ENCODE data around the gene SEL1L.
A peak's percentile ranks its signal among the peaks of the same experiment; 100 is the strongest.
"Not testable (repeated sequence)": the region's sequence is repeated elsewhere in the genome, so short reads cannot be mapped to it uniquely, and the experiment has no call there.

SEL1L gene

DNA sequence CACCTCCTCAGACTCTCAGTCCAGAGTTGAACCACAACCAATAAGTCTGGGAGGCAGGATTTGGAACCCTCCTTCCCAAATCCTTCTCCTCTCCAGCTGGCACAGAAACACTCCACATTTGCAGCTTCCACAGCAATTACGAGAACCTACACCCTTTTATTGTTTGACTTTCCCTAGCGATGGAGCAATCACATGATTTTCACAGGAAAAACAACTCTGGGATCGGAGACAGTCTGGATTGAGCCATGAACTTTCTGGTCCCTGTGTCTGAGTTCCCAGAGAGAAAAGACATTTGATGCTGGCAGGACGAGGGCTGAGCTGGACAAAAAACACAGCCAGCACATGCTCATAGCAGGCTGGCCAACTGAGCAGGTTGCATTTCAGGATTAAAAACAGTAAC, 84.5 kb downstream of the SEL1L start:
- DNase-seq (ENCODE audit: low read depth in 1 of 2, low spot score in 1 of 2) = no peak

DNA sequence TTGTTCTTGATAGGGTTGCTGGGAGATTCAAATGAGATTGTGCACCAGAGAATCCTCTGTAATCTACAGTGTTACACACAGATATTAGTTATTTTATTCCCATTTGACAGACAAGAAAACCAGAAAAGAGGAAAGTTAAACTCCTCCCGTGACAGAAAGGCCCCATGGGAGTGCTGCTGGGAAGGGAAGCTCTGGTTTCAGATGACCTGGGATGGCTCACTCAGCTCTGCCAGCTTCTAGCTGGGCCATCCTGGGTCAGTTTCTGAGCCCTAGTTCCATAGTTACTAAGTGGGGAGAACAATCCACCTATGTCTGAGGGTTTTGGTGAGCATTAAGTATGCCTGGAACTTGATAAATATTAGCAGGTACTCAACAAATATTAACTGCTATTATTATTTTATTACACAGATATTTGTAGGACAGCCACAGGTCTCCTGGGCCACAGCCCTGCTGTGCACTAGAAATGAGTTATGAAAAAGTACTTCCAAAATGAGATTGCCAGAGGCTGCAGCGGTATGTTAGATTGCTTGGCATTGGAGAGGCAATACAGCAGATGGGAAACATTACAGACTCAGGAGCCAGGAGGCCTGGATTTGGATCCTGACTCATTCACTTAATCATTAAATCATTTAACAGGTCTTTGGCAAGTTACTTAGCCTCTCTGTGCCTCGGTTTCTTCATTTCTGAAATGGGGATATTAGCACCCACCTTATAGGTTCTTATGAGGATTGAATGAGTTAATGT, 86.5 kb downstream of the SEL1L start:
- DNase-seq (ENCODE audit: low read depth in 1 of 2, low spot score in 1 of 2) = no peak

DNA sequence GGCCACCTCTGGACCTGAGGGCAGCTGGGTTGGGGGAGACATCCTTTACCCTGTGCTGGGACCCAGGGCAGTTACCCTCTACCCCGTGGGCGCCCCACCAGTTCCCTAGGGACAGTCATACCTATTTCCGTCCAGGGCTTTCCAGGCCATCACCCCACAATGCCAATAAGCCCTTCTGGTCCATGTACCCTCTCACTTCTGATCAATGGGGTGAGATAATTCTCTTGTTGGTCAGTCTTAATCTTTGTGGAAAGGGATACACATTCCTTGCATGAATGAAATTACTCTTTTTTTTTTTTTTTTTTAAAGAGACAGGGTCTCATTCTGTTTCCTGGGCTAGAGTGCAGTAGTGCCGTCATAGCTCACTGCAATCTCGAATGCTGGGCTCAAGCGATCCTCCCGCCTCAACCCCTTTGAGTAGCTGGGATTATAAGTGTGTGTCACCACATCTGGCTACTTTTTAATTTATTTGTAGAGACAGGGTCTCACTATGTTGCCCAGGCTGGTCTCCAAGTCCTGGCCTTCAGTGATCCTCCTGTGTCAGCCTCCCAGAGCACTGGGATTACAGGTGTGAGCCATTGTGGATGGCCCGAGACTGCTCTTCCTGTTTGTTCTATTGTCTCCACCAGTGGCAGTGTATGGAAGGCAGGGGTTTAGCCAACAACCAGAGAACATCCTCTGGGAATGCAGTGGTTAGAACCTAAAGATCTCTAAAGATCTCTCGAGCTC, 87.2 kb downstream of the SEL1L start:
- DNase-seq (ENCODE audit: low read depth in 1 of 2, low spot score in 1 of 2) = no peak

DNA sequence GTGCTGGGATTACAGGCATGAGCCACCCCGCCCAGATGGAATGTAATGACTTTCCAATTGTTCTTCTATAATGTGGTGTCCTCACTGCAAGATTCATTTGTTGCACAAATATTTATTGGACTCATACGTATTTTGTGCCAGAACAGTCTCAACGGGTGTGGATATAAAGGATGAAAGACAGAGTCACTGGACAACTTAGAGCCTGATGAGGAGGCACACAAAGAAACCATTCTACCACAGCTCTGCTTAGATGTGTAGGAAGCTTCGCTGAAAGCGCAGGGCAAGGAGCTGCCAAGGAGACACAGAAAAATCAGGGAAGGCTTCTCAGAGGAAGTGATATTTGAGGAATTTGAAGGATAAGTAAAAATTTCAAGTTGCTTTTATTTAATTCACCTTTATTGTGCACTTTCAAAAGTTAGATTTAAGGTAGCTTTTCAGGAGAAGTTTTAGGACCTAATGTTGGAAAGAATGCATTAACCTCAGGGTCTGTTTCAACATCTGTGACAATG, 92.0 kb downstream of the SEL1L start:
- no peak for DNase-seq (ENCODE audit: low read depth in 1 of 2, low spot score in 1 of 2)

DNA sequence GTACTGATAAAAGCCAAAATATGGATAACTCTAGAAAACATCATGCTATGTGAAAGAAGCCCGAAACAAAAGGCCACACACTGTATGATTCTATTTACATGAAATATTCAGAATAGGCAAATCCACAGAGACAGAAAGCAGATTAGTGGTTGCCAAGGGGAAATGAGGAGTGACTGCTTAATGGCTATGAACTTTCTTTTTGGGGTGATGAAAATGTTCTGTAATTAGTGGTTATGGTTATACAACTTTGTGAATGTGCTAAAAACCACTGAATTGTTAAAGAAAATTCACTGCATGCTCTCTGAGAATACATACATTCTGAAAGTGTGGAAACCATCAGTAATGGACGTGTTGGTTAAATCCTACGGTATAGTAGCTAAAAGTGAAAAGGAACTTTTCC, 93.6 kb downstream of the SEL1L start:
- DNase-seq (ENCODE audit: low read depth in 1 of 2, low spot score in 1 of 2) = no peak

DNA sequence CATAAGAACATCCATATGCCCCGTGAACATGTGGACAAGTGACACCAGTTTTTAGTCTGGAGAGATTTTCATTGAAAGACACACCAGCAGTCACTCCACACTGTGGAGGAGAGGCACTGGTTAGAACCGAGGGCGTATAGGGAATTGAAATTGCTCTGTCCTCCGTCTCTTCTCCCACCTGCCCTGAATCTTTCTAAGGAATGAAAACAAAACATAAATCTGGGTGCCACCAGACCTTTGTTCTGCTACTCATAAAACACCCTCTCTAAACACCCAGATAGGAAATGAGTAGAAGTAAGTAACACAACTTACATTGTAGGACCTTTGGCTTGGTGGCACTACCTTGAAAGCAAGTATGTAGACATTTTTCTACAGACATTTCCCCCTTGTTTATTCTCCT, 96.4 kb downstream of the SEL1L start:
- no peak for DNase-seq (ENCODE audit: low read depth in 1 of 2, low spot score in 1 of 2)

DNA sequence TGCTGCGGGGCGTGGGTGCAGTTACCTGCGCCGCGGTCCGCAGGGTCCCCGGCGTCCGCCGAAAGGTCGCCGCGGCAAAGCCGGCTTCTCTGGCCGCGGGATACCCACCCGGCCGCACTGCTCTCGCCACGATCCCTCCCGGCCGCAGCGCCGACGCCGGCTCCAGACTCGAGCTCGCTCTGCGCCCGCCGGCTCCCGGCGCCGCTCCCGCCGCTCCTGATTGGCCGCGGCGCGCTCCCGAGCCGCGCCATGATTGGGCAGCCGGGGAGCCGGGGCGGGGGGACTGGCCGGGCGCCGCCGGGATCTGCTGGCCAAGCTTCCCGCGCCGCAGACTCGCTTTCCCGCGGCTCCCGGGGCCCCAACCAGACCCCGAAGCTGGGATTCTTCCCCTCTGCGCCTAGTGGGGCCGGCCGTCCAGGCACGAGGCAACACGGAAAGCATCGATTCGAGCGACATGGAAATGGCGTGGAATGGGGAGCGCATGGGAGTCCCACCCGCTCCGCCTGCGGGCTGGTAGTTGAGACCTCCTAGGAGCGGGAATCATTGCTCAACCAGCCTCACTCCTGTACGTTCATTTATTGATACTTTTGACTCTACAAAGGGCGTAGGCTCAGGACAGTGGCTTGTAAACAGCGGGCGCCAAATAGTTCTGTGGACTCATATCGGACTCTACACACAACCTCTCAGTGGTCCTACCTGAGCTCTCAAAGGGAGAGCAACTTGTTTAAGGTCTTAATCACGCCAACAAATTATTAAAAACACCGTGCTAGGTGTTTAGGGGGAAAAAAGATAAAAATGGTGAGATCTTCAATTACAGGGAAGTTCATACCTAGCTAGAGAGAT, 97.1 kb downstream of the SEL1L start:
- peak in 1 of 2 donors; percentile 27 for DNase-seq (ENCODE audit: low read depth in 1 of 2, low spot score in 1 of 2)

DNA sequence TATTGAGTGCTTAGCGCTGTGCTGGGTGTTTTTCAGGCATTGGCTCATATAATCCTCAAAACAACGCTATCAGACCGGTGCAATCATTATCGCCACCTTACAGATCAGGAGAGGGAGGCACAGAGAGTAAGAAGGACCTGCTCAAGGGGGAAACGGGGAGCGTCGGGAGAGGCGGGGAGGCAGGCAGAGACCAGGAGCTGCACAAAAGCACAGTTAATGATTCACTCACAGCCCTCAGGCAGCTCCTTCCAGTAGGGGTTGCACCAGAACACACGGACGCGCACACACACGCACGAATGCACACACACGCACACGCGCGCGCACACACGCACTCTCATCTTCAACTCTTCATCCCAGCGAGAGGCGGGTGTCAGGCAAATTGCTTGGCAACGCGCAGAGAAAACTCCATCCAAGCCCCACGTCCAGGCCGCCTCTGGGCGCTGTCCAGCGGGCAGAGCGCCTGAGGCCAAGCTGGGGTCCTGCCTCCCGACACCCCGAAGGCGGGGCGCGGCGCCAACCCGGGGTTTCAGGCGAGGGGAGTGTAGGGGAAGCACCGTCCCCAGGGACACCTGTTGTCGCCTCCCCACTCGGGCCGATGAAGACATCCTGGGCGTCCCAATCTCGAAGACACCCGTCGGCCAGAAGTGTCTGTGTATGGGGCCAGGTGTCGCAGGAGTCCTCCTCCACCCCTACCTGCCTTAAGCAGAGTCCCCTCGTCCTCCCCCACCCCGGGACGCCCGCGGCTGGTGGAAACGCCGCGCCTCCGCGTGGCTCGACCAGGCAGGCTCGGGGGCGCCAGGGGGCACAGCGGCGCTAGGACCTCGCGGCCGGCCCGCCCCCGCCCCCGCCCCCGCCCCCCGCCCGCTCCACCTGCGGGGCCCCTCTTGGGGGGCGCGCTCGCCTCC, 98.0 kb downstream of the SEL1L start:
- no peak for DNase-seq (ENCODE audit: low read depth in 1 of 2, low spot score in 1 of 2)

DNA sequence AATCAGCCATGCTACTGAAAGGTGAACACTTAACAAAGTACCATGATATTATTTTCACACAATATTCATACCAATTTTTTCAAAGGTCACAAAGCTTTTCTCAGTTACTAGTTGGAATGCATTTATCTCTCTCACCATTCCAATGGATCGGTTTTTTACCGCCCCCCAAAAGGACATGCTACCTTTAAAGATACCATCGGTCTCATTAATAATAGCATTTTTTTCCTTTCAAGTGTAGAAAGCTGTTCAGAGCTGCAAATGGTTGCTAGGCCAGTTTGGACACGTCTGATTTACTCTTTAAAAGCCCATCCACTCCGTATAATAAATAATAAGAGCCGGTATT, 98.6 kb downstream of the SEL1L start:
- DNase-seq (ENCODE audit: low read depth in 1 of 2, low spot score in 1 of 2) = no peak

DNA sequence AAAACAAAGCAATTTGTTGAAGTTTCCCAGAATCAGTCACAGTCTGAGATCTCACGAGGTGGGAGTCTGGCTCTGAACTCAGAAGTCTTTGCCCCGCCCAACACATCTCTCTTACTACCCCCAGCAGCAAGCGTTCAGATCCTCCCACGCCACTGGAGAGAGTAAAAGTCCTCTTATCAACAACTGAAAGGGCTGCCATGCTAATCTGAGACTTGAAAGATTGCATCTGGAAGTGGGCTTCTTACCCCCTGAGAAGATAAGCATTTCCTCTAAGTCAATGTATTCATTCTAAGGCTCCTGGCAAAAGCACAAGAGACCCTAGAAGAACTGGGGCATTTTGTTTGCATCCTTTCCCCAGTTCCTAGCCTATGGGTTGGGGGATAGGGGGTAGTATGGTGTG, 99.4 kb downstream of the SEL1L start:
- no peak for DNase-seq (ENCODE audit: low read depth in 1 of 2, low spot score in 1 of 2)

DNA sequence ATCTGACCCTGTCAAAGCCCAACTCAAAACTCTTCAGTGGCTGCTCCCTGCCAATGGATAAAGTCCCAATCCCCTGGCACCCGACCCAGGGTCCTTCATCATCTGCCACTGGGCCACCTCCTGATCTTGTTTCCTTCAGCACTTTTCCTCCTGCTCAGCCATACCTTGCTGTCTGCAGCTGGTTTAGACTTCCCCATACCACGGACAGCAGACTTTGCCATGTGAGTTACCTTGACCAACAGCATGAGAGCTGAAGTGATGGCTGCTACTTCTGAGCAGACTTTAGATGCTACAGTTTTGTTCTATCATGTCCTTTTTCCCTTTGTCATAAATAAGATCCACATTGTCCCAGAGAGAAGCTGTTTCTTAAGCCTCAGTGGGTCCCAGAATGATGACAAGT, 100.3 kb downstream of the SEL1L start:
- no peak for DNase-seq (ENCODE audit: low read depth in 1 of 2, low spot score in 1 of 2)

DNA sequence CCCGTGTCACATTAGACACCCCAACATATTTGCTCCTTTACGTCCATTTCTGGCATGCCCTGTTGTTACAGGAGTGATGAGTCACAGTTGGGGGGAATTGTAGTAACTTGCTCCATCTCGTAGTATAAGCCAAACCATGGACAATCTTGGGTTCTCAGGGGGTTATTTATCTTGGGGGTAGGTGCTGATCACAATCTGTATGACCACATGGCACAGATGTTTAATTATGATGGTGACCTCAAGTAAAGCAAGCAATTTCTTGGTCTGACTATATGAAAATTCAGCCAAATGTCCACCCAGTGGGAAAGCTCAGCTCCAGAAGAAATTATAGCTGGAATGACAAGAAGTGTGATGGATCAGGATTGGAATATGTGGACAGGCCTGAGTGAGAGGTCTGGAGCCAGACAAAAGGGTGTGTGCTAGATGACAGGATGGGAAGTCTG, 101.4 kb downstream of the SEL1L start:
- no peak for DNase-seq (ENCODE audit: low read depth in 1 of 2, low spot score in 1 of 2)

DNA sequence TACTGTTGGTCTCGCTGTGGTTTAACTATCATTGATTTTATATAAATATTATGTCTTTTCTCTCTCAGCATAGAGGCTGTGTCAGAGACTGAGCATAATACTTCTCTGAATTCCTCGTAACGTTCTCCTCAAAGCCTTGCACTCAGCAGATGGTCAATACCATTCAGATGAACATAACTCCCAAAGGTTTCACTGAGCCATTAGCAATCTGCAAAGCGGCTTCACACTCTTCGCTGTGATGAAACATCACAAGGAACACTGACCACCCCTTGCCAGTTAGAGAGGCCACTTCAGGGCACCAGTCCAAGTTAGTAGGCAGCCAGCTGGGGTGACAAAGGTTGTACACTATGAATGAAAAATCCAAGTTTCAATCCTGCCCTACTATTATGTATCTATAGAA, 103.4 kb downstream of the SEL1L start:
- no peak for DNase-seq (ENCODE audit: low read depth in 1 of 2, low spot score in 1 of 2)

DNA sequence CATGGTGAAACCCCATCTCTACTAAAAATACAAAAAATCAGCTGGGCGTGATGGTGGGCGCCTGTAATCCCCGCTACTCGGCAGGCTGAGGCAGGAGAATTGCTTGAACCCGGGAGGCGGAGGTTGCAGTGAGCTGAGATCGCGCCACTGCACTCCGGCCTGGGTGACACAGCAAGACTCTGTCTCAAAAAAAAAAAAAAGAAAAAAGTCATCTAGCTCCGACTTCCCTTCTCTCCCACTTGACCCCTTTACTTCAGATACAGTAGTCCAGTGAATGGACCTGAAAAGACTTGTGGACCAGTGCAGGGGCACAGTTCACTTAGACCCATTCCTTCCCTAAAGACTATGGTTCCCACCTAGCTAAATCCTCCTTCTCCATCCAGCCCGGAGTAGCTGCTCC, 103.9 kb downstream of the SEL1L start:
- DNase-seq (ENCODE audit: low read depth in 1 of 2, low spot score in 1 of 2) = not testable (repeated sequence)

DNA sequence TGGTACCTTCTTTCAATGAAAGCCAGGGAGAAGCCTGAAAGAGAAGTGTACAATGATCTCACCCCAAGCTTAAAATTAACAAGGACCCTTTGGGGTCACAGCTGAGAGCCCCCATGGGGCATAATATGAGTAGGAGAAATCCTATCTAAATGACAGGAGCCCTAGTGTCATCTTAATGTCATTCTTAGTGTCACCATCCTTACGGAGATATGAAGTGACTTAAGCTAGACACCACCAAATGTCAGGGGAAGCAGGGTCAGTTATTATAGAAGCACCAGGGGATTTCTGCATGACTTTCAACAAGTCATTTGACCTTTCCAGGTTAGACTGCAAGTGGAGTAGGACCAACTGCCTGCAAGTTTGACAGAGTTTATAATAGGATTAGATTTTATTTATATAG, 104.6 kb downstream of the SEL1L start:
- DNase-seq (ENCODE audit: low read depth in 1 of 2, low spot score in 1 of 2) = no peak

DNA sequence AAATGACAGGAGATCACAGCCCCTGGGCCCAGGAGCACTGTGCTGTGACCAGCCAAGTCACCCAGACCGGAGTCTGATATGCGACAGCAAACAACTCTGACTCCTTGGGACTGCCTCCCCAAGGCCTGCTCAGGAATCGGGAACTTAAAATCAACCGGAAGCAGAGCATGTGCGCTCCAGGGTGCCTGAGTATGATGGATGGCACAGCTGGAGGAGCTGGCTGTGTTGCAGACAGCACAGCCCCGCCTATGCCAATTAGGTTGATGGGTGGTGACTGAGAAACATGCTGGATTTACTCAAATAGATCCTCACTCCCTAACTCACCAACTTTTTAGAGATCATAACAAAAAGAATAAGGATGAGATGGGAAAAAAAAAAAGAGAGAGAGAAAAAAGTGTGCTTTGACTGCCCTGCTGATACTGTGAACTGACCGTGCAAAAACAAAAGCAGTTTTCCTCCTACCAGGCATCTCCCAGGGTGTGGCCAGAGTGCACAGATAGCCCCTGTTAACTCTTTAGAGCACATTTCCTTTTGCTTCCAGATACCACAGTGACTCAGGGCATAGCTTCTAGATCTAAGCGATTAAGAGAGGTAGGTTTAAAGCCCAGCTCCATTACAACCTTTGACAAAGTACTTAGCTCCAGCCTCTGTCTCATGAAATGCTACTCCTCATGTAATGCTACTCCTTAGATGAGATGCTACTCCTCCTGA, 106.2 kb downstream of the SEL1L start:
- DNase-seq (ENCODE audit: low read depth in 1 of 2, low spot score in 1 of 2) = no peak

DNA sequence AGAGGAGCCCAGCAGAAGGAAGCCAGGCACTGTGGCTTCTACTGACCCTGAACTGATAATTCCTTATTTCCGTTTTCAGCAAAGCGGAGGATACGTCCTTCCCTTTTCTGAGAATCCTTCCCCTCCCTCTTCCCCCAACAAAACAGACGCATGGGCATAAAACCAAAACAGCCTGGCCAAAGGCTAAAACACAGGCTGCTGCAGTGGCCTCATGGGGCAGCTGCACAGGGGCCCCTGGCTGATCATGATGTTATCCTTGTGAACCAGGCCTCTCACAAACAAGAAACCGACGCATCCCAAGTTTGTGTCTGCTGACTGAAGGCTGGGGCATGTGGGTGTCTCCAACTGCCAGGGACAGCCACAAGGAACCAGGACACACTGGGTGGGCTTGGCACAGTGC, 110.1 kb downstream of the SEL1L start:
- DNase-seq (ENCODE audit: low read depth in 1 of 2, low spot score in 1 of 2) = no peak
